ENCODE results near the gene ELF4.
A peak's percentile ranks its signal among the peaks of the same experiment; 100 is the strongest.
"Not testable (repeated sequence)": the region's sequence is repeated elsewhere in the genome, so short reads cannot be mapped to it uniquely, and the experiment has no call there.

Gene ELF4

GRCh38 chrX:130110379-130111219 is at the start of gene ELF4:
Gene ELF4 (minus strand): TSS chrX:130110497. CDS start chrX:130081330, 29,167 bp downstream.
- peak; percentile 40 for DNase-seq (ENCODE audit: low spot score)

- no peak for DNase-seq (ENCODE audit: low spot score)
Measured at GRCh38 chrX:130159776-130160175, 49.5 kb upstream of the ELF4 start.

- no peak for DNase-seq (ENCODE audit: low spot score)
Measured at GRCh38 chrX:130158311-130158710, 48.0 kb upstream of the ELF4 start.

DNA sequence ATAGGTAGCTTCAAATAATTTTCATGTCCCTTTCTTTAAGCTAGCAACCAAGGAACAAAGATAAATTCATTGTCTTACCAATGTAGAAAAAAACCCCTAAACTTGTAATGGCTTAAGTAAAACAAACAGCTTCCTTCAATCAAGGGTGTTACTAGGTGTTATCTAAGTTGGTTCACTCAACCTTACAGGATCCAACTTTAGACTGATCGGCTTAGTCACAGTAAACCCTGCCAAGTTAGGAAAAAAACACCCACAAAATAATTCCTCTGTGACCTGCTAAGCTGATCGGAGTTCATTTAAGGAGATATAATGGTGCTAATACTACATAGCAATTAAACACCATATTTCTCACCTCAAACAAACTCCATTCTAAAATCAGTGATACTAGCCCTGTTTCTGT is 45.3 kb upstream of the ELF4 start:
- no peak for DNase-seq (ENCODE audit: low spot score)

DNA sequence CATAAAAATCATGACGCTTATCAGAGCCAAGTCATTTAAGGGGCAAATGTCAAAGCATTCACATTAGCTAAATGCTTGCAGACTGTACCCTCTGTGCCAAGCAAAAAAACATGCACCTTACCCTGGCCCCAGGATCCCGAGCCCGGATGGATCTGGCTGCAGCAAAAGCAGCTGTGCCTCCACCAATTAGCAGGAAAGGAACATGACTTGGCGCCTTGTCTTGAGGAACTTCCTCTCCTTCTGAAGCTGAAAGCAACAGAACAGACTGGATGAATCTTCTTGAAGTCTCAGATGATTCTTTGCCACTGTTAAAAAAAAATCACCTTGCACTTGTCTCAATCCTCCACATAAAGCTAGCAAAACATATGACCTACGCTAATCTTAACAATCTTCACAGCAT is 37.3 kb upstream of the ELF4 start:
- DNase-seq (ENCODE audit: low spot score): no peak

DNA sequence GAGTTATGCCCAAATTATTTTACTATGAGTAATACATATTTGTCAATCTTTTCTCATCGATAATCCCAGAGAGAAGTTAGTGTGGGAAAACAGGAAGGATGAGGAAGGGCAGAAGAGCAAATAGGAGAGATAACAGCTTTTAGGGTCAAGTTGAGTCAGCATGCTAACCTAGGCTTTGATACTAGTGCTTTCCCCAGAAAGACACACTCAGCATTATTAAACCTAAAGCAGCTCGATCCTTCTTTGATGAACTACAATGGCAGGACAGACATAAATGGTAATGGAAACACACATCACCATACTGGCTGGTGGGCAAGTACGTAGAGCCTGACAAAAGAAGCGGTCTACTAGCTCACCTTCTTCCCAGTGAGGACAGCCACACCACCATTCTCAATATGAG is 34.8 kb upstream of the ELF4 start:
- DNase-seq (ENCODE audit: low spot score): no peak

- DNase-seq (ENCODE audit: low spot score): no peak
Measured at GRCh38 chrX:130144509-130144908, 34.2 kb upstream of the ELF4 start.

GRCh38 chrX:130139474-130140201 is 29.3 kb upstream of the ELF4 start:
- DNase-seq (ENCODE audit: low spot score): no peak

DNA sequence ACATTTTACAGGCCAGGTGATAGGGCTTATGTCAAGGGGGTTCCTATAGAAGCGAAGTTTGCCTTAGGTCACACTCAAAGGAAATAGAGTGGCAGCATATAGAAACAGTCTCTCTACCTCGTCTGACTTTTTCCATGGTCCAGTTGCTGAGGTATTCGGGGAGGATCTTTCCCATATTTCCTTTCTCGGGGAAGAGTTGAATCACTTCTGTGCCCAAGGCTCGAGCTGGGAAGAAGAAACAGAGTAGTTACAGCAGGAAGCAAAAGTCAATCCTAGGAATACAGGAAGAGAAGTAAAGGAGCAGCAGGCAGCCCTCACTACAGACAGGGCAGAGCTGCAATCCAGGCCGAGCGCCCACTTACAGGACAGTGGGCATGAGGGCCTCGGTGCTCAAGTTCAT is 26.7 kb upstream of the ELF4 start:
- no peak for DNase-seq (ENCODE audit: low spot score)

- DNase-seq (ENCODE audit: low spot score): no peak
Measured at GRCh38 chrX:130136496-130136895, 26.2 kb upstream of the ELF4 start.

DNA sequence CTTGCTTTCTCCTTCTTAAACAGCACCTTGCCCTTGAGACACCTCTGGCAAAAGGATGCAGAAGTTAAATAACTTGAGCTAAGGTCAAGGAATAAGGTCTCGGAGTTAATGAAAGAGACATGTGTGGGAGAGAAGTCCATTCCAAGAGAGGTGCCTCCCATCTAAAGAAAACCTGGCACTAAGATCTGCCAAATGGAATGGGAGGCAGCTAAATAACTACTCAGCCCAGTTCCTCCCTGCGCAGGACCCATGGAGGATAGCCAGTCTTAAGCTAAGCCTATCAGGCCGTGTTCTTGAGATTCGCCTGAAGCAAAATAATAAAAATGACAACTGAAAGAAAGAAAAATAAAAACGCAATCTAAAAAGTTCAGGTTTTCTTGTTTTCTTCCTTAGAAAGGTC is 20.7 kb upstream of the ELF4 start:
- DNase-seq (ENCODE audit: low spot score): no peak

- no peak for DNase-seq (ENCODE audit: low spot score)
Measured at GRCh38 chrX:130125091-130125874, 15.0 kb upstream of the ELF4 start.

GRCh38 chrX:130124577-130124976 is 14.3 kb upstream of the ELF4 start:
- no peak for DNase-seq (ENCODE audit: low spot score)

DNA sequence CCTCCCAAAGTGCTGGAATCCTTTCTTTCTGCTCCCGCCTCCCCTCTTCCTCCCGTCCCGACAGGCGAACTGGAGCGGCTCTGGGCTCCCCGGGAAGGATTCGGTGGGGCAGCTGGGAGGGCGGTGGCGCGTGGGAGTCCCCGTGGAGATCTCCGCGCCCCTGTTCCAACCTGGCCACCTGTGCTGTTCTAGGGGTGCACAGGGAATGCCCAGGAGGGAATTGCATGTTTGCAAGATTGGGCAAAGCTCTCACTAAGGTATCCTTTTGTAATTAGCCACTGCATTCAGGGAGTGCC is 11.2 kb upstream of the ELF4 start:
- no peak for DNase-seq (ENCODE audit: low spot score)

GRCh38 chrX:130120746-130121504 is 10.6 kb upstream of the ELF4 start:
- DNase-seq (ENCODE audit: low spot score): peak; percentile 62

GRCh38 chrX:130120321-130120731 is 10.0 kb upstream of the ELF4 start:
- DNase-seq (ENCODE audit: low spot score): no peak

DNA sequence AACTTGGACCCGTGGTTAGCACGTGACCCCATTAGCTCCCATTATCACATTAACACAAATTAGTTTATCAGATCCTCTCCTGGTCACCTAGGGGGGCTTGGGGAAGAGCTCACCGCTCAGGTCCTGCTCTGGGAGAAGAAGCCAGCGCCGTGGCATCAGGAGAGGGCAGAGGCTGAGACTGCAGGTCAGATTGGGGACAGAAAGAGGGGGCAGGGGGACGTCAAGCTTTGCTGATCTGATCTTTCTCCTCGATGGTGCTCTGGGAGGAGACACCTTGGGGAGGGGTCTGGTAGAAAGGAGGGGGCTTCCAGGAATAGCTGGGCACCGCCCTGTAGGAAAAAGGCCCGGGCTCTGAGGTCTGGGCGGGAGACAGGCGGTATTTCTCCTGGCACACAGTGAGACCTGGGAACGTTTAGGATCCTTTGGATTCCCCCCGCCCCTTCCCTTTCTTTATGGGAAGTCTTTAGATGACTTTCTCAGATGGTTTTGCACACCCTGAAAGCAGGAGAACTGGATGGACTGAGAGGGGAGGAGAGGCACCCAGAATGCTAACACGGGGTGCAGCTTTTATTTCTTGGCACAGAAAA is 9.1 kb upstream of the ELF4 start:
- DNase-seq (ENCODE audit: low spot score): no peak

- DNase-seq (ENCODE audit: low spot score): peak; percentile 32
Measured at GRCh38 chrX:130118441-130119311, 8.4 kb upstream of the ELF4 start.

DNA sequence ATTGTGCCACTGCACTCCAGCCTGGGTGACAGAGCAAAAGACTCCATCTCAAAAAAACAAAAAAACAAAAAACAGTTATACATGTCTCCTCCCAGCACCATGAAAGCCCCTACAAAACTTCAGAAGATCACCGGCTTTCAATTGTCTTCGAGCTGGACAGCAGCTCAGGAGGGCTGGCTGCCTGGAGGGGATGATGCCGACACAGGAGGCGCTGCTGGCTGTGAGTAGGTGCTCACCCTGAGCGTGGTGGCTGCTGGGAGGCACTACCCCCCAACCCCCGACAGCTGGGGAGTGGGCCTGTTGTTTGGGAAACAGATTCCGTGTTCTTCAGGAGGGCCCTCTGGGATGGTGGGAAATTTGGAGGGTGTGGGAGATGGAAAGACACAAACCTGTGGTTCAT is 6.9 kb upstream of the ELF4 start:
- no peak for DNase-seq (ENCODE audit: low spot score)

DNA sequence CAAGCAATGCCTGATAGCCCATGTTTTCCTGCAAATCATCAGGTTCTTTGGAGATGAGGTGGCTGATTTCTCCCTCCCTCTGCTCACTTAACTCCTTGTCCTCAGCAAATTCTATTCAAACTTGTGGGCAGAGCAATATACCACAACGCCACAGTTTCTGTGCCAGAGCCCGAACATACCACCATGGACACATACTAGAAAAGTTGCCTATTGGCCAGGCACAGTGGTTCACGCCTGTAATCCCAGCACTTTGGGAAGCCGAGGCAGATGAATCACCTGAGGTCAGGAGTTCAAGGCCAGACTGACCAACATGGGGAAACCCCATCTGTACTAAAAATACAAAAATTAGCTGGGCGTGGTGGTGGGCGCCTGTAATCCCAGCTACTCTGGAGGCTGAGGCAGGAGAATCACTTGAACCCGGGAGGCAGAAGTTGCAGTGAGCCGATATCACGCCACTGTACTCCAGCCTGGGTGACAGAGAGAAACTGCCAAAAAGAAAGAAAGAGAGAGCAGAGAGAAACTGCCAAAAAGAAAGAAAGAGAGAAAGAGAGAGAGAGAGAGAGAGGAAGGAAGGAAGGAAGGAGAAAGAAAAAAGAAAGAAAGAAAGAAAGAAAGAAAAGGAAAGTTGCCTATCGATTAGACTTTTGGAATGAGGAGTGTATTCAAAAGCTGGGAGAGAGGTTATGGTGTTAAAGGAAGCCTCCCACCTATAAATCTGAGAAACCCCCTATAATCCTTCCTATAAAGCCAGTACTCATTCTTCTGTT is 5.0 kb upstream of the ELF4 start:
- not testable (repeated sequence) for DNase-seq (ENCODE audit: low spot score)
